Fibroblast of lung (primary cell): Measurements from ENCODE around the gene SSPN.

Experiments used
- EZH2 ChIP-seq: IDR thresholded peaks from 2 replicates; pipeline ENCODE4 v1.5.1; 2012; ENCODE audit warnings: low read length, control low read depth, mild to moderate bottlenecking; ENCODE audit errors: missing control alignments
- TF ChIP-seq, protein P1 (sequence below), 2 donors: IDR thresholded peaks in 1 of 2; conservative IDR thresholded peaks in 1 of 2; 1 replicate in 1 of 2; 2 replicates in 1 of 2; pipeline ENCODE4 v1.5.1; 2011 to 2012; ENCODE audit warnings: low read length in 2 of 2, control low read depth in 1 of 2, inconsistent platforms in 1 of 2, low read depth in 1 of 2, mild to moderate bottlenecking in 1 of 2

GRCh38 chr12:26150736-26151450 lies 44.5 kb upstream of the SSPN start:
- TF ChIP-seq, protein P1, sequence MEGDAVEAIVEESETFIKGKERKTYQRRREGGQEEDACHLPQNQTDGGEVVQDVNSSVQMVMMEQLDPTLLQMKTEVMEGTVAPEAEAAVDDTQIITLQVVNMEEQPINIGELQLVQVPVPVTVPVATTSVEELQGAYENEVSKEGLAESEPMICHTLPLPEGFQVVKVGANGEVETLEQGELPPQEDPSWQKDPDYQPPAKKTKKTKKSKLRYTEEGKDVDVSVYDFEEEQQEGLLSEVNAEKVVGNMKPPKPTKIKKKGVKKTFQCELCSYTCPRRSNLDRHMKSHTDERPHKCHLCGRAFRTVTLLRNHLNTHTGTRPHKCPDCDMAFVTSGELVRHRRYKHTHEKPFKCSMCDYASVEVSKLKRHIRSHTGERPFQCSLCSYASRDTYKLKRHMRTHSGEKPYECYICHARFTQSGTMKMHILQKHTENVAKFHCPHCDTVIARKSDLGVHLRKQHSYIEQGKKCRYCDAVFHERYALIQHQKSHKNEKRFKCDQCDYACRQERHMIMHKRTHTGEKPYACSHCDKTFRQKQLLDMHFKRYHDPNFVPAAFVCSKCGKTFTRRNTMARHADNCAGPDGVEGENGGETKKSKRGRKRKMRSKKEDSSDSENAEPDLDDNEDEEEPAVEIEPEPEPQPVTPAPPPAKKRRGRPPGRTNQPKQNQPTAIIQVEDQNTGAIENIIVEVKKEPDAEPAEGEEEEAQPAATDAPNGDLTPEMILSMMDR (conservative IDR thresholded peaks at IDR 0.05 in 1 of 2, IDR thresholded peaks at IDR 0.05 in 1 of 2; ENCODE audit: low read depth in 1 of 2, low read length in 2 of 2), result no peak
- no peak for TF ChIP-seq EZH2
